IPS-18c (cell line): ENCODE measurements around the gene RD3L.

Experiments used
- H3K4me3 ChIP-seq: 2 replicates; pipeline ENCODE4 v1.7.0; 2013; ENCODE audit warnings: low read depth, mild to moderate bottlenecking, low read length, moderate library complexity; ENCODE audit not compliant: insufficient read depth
- H3K9me3 ChIP-seq: one replicate; pipeline ENCODE4 v1.6.1; 2013; ENCODE audit warnings: mild to moderate bottlenecking, low read length, moderate library complexity; ENCODE audit not compliant: control insufficient read depth, insufficient read depth

The RD3L gene

GRCh38 chr14:103905842-103906456 is 36.4 kb downstream of the RD3L start:
- no peak overlapping the region for H3K4me3 ChIP-seq
- H3K9me3 ChIP-seq: no peaks in the 10 kb centered on the region

- Histone ChIP-seq H3K9me3 (no peaks in the 10 kb centered on the region), H3K4me3 (no peak overlapping the region)
Observed at GRCh38 chr14:103904493-103905107, 37.7 kb downstream of the RD3L start.

- Histone ChIP-seq H3K4me3 (no peak overlapping the region), H3K9me3 (peaks cover 4% of the 10 kb centered on the region)
Observed at GRCh38 chr14:103899833-103900232, 42.5 kb downstream of the RD3L start.

GRCh38 chr14:103899316-103899715 is 43.0 kb downstream of the RD3L start:
- H3K4me3 ChIP-seq: no peak overlapping the region
- peaks cover 4% of the 10 kb centered on the region for H3K9me3 ChIP-seq

GRCh38 chr14:103898711-103899110 is 43.6 kb downstream of the RD3L start:
- H3K4me3 ChIP-seq: no peak overlapping the region
- H3K9me3 ChIP-seq: peaks cover 4% of the 10 kb centered on the region

GRCh38 chr14:103898204-103898603 is 44.1 kb downstream of the RD3L start:
- H3K9me3 ChIP-seq: peaks cover 4% of the 10 kb centered on the region
- no peak overlapping the region for H3K4me3 ChIP-seq

- no peak overlapping the region for H3K4me3 ChIP-seq
- peaks cover 4% of the 10 kb centered on the region for H3K9me3 ChIP-seq
Observed at GRCh38 chr14:103897075-103897947, 45.0 kb downstream of the RD3L start.

GRCh38 chr14:103896578-103896977 is 45.8 kb downstream of the RD3L start:
- H3K4me3 ChIP-seq: no peak overlapping the region

GRCh38 chr14:103894723-103895059 is 47.6 kb downstream of the RD3L start:
- Histone ChIP-seq H3K4me3 (no peak overlapping the region), H3K9me3 (peaks cover 4% of the 10 kb centered on the region)

More at GRCh38 chr14:103896578-103896977, 45.8 kb downstream of the RD3L start:
- peaks cover 4% of the 10 kb centered on the region for H3K9me3 ChIP-seq

- no peak overlapping the region for H3K4me3 ChIP-seq
- peaks cover 4% of the 10 kb centered on the region for H3K9me3 ChIP-seq
Observed at GRCh38 chr14:103894034-103894722, 48.2 kb downstream of the RD3L start.

GRCh38 chr14:103892247-103892646 is 50.1 kb downstream of the RD3L start:
- peaks cover 4% of the 10 kb centered on the region for H3K9me3 ChIP-seq
- no peak overlapping the region for H3K4me3 ChIP-seq

- no peak overlapping the region for H3K4me3 ChIP-seq
- H3K9me3 ChIP-seq: peaks cover 4% of the 10 kb centered on the region
Observed at GRCh38 chr14:103891667-103892215, 50.6 kb downstream of the RD3L start.

- Histone ChIP-seq H3K4me3 (no peak overlapping the region), H3K9me3 (peaks cover 1% of the 10 kb centered on the region)
Observed at GRCh38 chr14:103890821-103891666, 51.3 kb downstream of the RD3L start.
